KMS-11 (cell line): ENCODE data around the gene BACH1.

Source experiments
- H2AFZ ChIP-seq: fragments of 200-600 bp; sonication (generic); 2 replicates; pipeline ENCODE4 v1.6.1; 2016; ENCODE audit warnings: antibody characterized with exemption, mixed run types, low read depth
- H3K27ac ChIP-seq: fragments of 200-600 bp; sonication (generic); 2 replicates; pipeline ENCODE4 v1.6.1; 2016; ENCODE audit warnings: mild to moderate bottlenecking, mixed run types
- H3K27me3 ChIP-seq: fragments of 200-600 bp; sonication (generic); 2 replicates; pipeline ENCODE4 v1.6.1; 2017; ENCODE audit warnings: mild to moderate bottlenecking, low read depth, mixed run types, moderate library complexity; ENCODE audit not compliant: insufficient read depth
- H3K36me3 ChIP-seq: fragments of 200-600 bp; sonication (generic); 2 replicates; pipeline ENCODE4 v1.6.1; 2017; ENCODE audit warnings: mild to moderate bottlenecking, mixed run types; ENCODE audit not compliant: insufficient read depth
- H3K4me1 ChIP-seq: fragments of 200-600 bp; sonication (generic); 2 replicates; pipeline ENCODE4 v1.6.1; 2016; ENCODE audit warnings: mild to moderate bottlenecking, low read depth, mixed run types; ENCODE audit not compliant: poor library complexity, severe bottlenecking
- H3K4me2 ChIP-seq: fragments of 200-600 bp; sonication (generic); 2 replicates; pipeline ENCODE4 v1.7.0; 2016; ENCODE audit warnings: mild to moderate bottlenecking, mixed run types
- H3K4me3 ChIP-seq: fragments of 200-600 bp; sonication (generic); IDR thresholded peaks from 2 replicates; pipeline ENCODE4 v1.6.1; 2017; ENCODE audit warnings: low read depth, low read length, mixed read lengths; ENCODE audit not compliant: insufficient read depth
- H3K79me2 ChIP-seq: fragments of 200-600 bp; sonication (generic); 2 replicates; pipeline ENCODE4 v1.6.1; 2016; ENCODE audit warnings: low read depth, mixed run types; ENCODE audit not compliant: insufficient read depth
- H3K9ac ChIP-seq: fragments of 200-600 bp; sonication (generic); 2 replicates; pipeline ENCODE4 v1.6.1; 2016; ENCODE audit warnings: mild to moderate bottlenecking, mixed run types
- H4K20me1 ChIP-seq: fragments of 200-600 bp; sonication (generic); 2 replicates; pipeline ENCODE4 v1.6.1; 2016; ENCODE audit warnings: mild to moderate bottlenecking, mixed run types; ENCODE audit not compliant: insufficient read depth
- CTCF ChIP-seq: fragments of 200-600 bp; sonication (generic); conservative IDR thresholded peaks from 2 replicates; pipeline ENCODE4 v1.6.1; 2017; ENCODE audit warnings: low read depth, mild to moderate bottlenecking, antibody characterized with exemption, low read length, moderate library complexity, mixed read lengths

Gene BACH1

GRCh38 chr21:29372063-29372802, 73.5 kb downstream of the BACH1 start:
- H3K36me3 ChIP-seq: no peaks in the 10 kb centered on the region
- H3K27me3 ChIP-seq: no peaks in the 10 kb centered on the region
- no peak overlapping the region for H3K27ac ChIP-seq
- H3K4me2 ChIP-seq: no peak overlapping the region
- H3K9ac ChIP-seq: no peak overlapping the region
- H4K20me1 ChIP-seq: no peaks in the 10 kb centered on the region
- H3K4me3 ChIP-seq: no peak overlapping the region
- peaks cover 3% of the 10 kb centered on the region for H3K4me1 ChIP-seq
- TF ChIP-seq CTCF: peak; percentile 95
- H2AFZ ChIP-seq: no peak overlapping the region
- H3K79me2 ChIP-seq: no peaks in the 10 kb centered on the region

- H3K36me3 ChIP-seq: no peaks in the 10 kb centered on the region
- H2AFZ ChIP-seq: no peak overlapping the region
- H3K27me3 ChIP-seq: no peaks in the 10 kb centered on the region
- H3K4me2 ChIP-seq: no peak overlapping the region
- no peaks in the 10 kb centered on the region for H3K79me2 ChIP-seq
- H3K27ac ChIP-seq: no peak overlapping the region
- no peaks in the 10 kb centered on the region for H4K20me1 ChIP-seq
- H3K4me3 ChIP-seq: no peak overlapping the region
- peaks cover 3% of the 10 kb centered on the region for H3K4me1 ChIP-seq
- no peak overlapping the region for H3K9ac ChIP-seq
- TF ChIP-seq CTCF: no peak
These were observed 75.8 kb downstream of the BACH1 start for GRCh38 chr21:29374481-29374880.

- peak; percentile 76 for TF ChIP-seq CTCF
- no peak overlapping the region for H3K9ac ChIP-seq
- no peaks in the 10 kb centered on the region for H3K36me3 ChIP-seq
- no peak overlapping the region for H2AFZ ChIP-seq
- H3K79me2 ChIP-seq: no peaks in the 10 kb centered on the region
- peaks cover 3% of the 10 kb centered on the region for H3K4me1 ChIP-seq
- no peak overlapping the region for H3K4me3 ChIP-seq
- no peaks in the 10 kb centered on the region for H4K20me1 ChIP-seq
- no peaks in the 10 kb centered on the region for H3K27me3 ChIP-seq
- no peak overlapping the region for H3K4me2 ChIP-seq
- no peak overlapping the region for H3K27ac ChIP-seq
These were observed 77.8 kb downstream of the BACH1 start for GRCh38 chr21:29376556-29376955.

GRCh38 chr21:29377266-29377665, 78.5 kb downstream of the BACH1 start:
- no peaks in the 10 kb centered on the region for H3K36me3 ChIP-seq
- no peaks in the 10 kb centered on the region for H3K27me3 ChIP-seq
- H2AFZ ChIP-seq: no peak overlapping the region
- H3K4me3 ChIP-seq: no peak overlapping the region
- TF ChIP-seq CTCF: no peak
- no peak overlapping the region for H3K9ac ChIP-seq
- peaks cover under 1% of the 10 kb centered on the region for H3K4me1 ChIP-seq
- H3K79me2 ChIP-seq: no peaks in the 10 kb centered on the region
- no peak overlapping the region for H3K27ac ChIP-seq
- no peaks in the 10 kb centered on the region for H4K20me1 ChIP-seq
- no peak overlapping the region for H3K4me2 ChIP-seq
